CD4-positive, alpha-beta T cell (primary cell): Measurements from ENCODE around the gene SCAMP4. TPM values are rescaled to one million over a fixed set of nuclear protein-coding genes. Genes with fewer than 3 reads are reported as not detected.

Experiments
- ATAC-seq: fragments of 200-7000 bp; cut with Tn5 transposase; one replicate; pipeline ENCODE4 v1.10.0; 2022; ENCODE audit warnings: mild to moderate bottlenecking; ENCODE audit not compliant: poor library complexity
- CTCF ChIA-PET: fragments of 350-600 bp; sonication (Branson Sonifier 250); formaldehyde crosslinking; loops from one replicate; lab custom pipeline; 2021; ENCODE audit warnings: antibody characterized with exemption, inconsistent platforms; lab: Charles Lee
- POLR2A ChIA-PET: fragments of 350-600 bp; sonication (Branson Sonifier 250); formaldehyde crosslinking; loops from one replicate; lab custom pipeline; 2021; ENCODE audit warnings: antibody characterized with exemption, inconsistent platforms; lab: Charles Lee
- DNase-seq, 14 experiments: peaks; one replicate each; pipeline ENCODE4 v3.0.0-alpha.2; 2013 to 2020; ENCODE audit warnings: mixed read lengths in 2 of 14
- H3K27ac ChIP-seq, 2 donors: one replicate each; pipeline versions ENCODE4 v1.5.1 to v1.7.0; 2013; ENCODE audit warnings: low read length in 2 of 2, low read depth in 1 of 2, mild to moderate bottlenecking in 1 of 2
- H3K27me3 ChIP-seq, 2 experiments: 1 replicate in 1 of 2; 2 replicates in 1 of 2; pipeline versions ENCODE4 v1.6.1 to v1.7.0; 2013; ENCODE audit warnings: low read length in 2 of 2, control low read depth in 1 of 2, mild to moderate bottlenecking in 1 of 2, moderate library complexity in 1 of 2; ENCODE audit not compliant: insufficient read depth in 2 of 2, control insufficient read depth in 1 of 2
- H3K36me3 ChIP-seq: one replicate; pipeline ENCODE4 v1.6.1; 2013; ENCODE audit warnings: low read length, control low read depth; ENCODE audit not compliant: insufficient read depth
- H3K4me1 ChIP-seq: one replicate; pipeline ENCODE4 v1.6.1; 2013; ENCODE audit warnings: low read length, control low read depth; ENCODE audit not compliant: insufficient read depth
- H3K4me3 ChIP-seq: one replicate; pipeline ENCODE4 v1.5.1; 2013; ENCODE audit warnings: mild to moderate bottlenecking, low read length, moderate library complexity
- H3K9me3 ChIP-seq, 2 experiments: 1 replicate in 1 of 2; 2 replicates in 1 of 2; pipeline versions ENCODE4 v1.6.1 to v1.7.0; 2013; ENCODE audit warnings: low read length in 2 of 2, mild to moderate bottlenecking in 2 of 2, control low read depth in 1 of 2, moderate library complexity in 1 of 2; ENCODE audit not compliant: control insufficient read depth in 1 of 2, insufficient read depth in 1 of 2
- H3K27ac Mint-ChIP-seq: one replicate; pipeline ENCODE4 v1.8.0; 2020; ENCODE audit warnings: mixed read lengths
- H3K27me3 Mint-ChIP-seq: one replicate; pipeline ENCODE4 v1.8.0; 2021; ENCODE audit warnings: mixed read lengths
- H3K36me3 Mint-ChIP-seq: one replicate; pipeline ENCODE4 v1.8.0; 2021; ENCODE audit warnings: low read depth, mixed read lengths
- H3K4me1 Mint-ChIP-seq: one replicate; pipeline ENCODE4 v1.8.0; 2021; ENCODE audit warnings: low read depth, mixed read lengths
- H3K4me3 Mint-ChIP-seq: one replicate; pipeline ENCODE4 v1.8.0; 2020; ENCODE audit warnings: mild to moderate bottlenecking, mixed read lengths
- H3K9me3 Mint-ChIP-seq: one replicate; pipeline ENCODE4 v1.8.0; 2020; ENCODE audit warnings: mixed read lengths
- intact Hi-C, 2 experiments: fragments of 100-400 bp; cut with DNase I in 1 of 2; cut with micrococcal nuclease in 1 of 2; formaldehyde crosslinking; loops; one replicate each; pipeline versions ENCODE4 v1.15.1 to v1.9.0; 2023 to 2025; cut with DNase I, micrococcal nuclease
- total RNA-seq, 174 experiments: library from RNA in 2 of 174; stranded (reverse) in 2 of 174; gene quantifications; one replicate each; pipeline ENCODE4 v1.2.3 and lab custom pipeline; 2021 to 2026
- TF ChIP-seq, protein P1 (sequence below): fragments of 200-600 bp; IDR thresholded peaks from one replicate; pipeline ENCODE4 v1.8.0; 2022; ENCODE audit warnings: antibody characterized with exemption, mild to moderate bottlenecking

The SCAMP4 gene
- total RNA-seq, 2 experiments from 2014 or later, result 12.7 to 15.4 TPM

DNA sequence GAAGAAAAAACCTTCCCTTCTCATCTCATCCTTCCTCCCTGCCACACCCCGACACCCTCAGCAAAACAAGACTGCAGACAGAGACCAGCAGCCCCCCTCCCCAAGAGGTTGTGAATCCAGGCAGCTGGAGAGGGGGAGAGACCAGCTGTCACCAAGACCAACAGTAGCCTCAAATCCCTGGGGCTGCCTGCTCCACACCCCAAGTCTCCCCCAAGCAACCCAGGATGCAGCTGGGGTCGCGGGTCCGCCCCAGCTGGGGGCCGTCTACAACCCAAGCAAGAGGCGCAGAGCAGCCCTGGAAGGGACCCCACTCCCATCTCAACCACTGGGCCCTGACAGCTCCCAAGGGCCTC is 48.9 kb upstream of the SCAMP4 start:
- ATAC-seq, result no peak
- peaks cover 96% of the 10 kb centered on the region for H3K4me1 ChIP-seq
- peak overlapping the region; percentile 71 to 77 for H3K27ac ChIP-seq
- peak overlapping the region; percentile 61 for H3K4me3 ChIP-seq
- peak in 1 of 14 experiments; percentile 25 for DNase-seq
- peaks cover 64% of the 10 kb centered on the region for H3K4me1 Mint-ChIP-seq
- H3K9me3 Mint-ChIP-seq, result no peaks in the 10 kb centered on the region
- ChIA-PET CTCF (interaction anchor here (1.3 kb wide), 1 partner anchor 8 kb away, joined by 5 read pairs; no protein-coding TSS in a partner anchor), POLR2A (interaction anchor here (1.0 to 2.2 kb wide), 9 partner anchors 19 to 587 kb away, joined by 3 to 11 read pairs (median 5); partner anchors contain the start of genes ABHD17A and CIRBP)
- H3K27me3 ChIP-seq, result no peaks in the 10 kb centered on the region
- H3K4me3 Mint-ChIP-seq, result peak overlapping the region; percentile 91
- intact Hi-C loops, result no loop called here
- peak overlapping the region; percentile 96 for H3K27ac Mint-ChIP-seq
- TF ChIP-seq, protein P1, sequence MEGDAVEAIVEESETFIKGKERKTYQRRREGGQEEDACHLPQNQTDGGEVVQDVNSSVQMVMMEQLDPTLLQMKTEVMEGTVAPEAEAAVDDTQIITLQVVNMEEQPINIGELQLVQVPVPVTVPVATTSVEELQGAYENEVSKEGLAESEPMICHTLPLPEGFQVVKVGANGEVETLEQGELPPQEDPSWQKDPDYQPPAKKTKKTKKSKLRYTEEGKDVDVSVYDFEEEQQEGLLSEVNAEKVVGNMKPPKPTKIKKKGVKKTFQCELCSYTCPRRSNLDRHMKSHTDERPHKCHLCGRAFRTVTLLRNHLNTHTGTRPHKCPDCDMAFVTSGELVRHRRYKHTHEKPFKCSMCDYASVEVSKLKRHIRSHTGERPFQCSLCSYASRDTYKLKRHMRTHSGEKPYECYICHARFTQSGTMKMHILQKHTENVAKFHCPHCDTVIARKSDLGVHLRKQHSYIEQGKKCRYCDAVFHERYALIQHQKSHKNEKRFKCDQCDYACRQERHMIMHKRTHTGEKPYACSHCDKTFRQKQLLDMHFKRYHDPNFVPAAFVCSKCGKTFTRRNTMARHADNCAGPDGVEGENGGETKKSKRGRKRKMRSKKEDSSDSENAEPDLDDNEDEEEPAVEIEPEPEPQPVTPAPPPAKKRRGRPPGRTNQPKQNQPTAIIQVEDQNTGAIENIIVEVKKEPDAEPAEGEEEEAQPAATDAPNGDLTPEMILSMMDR, result no peak
- no peaks in the 10 kb centered on the region for H3K36me3 ChIP-seq
- H3K27me3 Mint-ChIP-seq, result no peaks in the 10 kb centered on the region
- no peaks in the 10 kb centered on the region for H3K9me3 ChIP-seq
- H3K36me3 Mint-ChIP-seq, result peaks cover 5% of the 10 kb centered on the region

- Mint-ChIP-seq H3K9me3 (no peaks in the 10 kb centered on the region), H3K36me3 (peaks cover 6% of the 10 kb centered on the region), H3K27ac (peak overlapping the region; percentile 96), H3K27me3 (no peaks in the 10 kb centered on the region), H3K4me1 (peaks cover 69% of the 10 kb centered on the region), H3K4me3 (peak overlapping the region; percentile 91)
- DNase-seq, result peak in 8 of 14 experiments; percentile 22 to 74 (median 39)
- Histone ChIP-seq H3K36me3 (no peaks in the 10 kb centered on the region), H3K27me3 (no peaks in the 10 kb centered on the region), H3K27ac (peak overlapping the region; percentile 71 to 77), H3K4me3 (peak overlapping the region; percentile 61), H3K4me1 (peaks cover 97% of the 10 kb centered on the region), H3K9me3 (no peaks in the 10 kb centered on the region)
- POLR2A ChIA-PET, result interaction anchor here (0.8 to 2.2 kb wide), 11 partner anchors 18 to 588 kb away, joined by 3 to 11 read pairs (median 5); partner anchors contain the start of genes ABHD17A and CIRBP
- ATAC-seq, result peak; percentile 11
- CTCF ChIA-PET, result interaction anchor here (0.9 to 1.3 kb wide), 2 partner anchors 8 kb away, joined by 3 to 5 read pairs; no protein-coding TSS in a partner anchor
- intact Hi-C loops, result no loop called here
- TF ChIP-seq, protein P1, result no peak
These were observed 48.2 kb upstream of the SCAMP4 start for GRCh38 chr19:1856698-1857603.

DNA sequence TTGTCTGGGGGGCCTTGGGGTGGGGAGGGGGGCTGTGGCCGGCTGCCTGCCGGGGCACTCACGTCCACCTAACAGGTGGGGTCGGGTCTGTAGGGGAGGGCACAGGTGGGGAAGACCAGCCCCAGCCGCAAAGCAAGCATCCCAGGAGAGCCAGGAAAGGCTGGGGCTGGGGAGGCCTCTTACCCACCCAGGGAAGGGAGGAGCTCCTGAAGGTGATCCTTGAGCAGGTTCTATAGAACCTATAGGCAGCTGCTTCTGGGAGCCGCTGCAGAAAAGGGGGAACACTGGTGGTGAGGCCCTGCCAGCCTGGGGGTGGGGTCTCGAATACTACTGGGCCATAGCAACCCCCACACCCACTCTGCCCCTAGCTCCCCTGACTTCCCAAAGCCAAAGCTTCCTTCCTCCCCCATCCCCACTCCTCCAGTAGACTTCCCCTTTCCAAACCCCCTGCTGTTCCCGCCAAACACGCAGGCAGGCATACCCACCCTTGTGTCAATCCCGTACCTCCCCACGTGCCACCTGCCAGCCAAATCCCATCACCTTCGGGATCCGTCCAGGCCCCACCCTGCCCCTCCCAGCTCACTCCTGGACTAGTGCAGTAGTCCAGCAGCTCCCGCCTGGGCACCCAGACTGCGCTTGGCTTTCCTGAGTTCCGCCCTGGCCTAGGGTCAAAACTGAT is 47.4 kb upstream of the SCAMP4 start:
- H3K4me3 ChIP-seq, result peak overlapping the region; percentile 61
- ChIA-PET CTCF (interaction anchor here (0.9 kb wide), 1 partner anchor 9 kb away, joined by 3 read pairs; no protein-coding TSS in a partner anchor), POLR2A (interaction anchor here (0.8 to 2.0 kb wide), 6 partner anchors 9 to 589 kb away, joined by 3 to 11 read pairs (median 4); partner anchors contain the start of genes ABHD17A and CIRBP)
- peaks cover 70% of the 10 kb centered on the region for H3K4me1 Mint-ChIP-seq
- DNase-seq (peak in 2 of 14 experiments; percentile 25 to 52), ATAC-seq (no peak)
- peak overlapping the region; percentile 37 to 77 for H3K27ac ChIP-seq
- H3K4me3 Mint-ChIP-seq, result peak overlapping the region; percentile 87
- H3K9me3 ChIP-seq, result no peaks in the 10 kb centered on the region
- peaks cover 13% of the 10 kb centered on the region for H3K36me3 Mint-ChIP-seq
- H3K27ac Mint-ChIP-seq, result peak overlapping the region; percentile 96
- H3K9me3 Mint-ChIP-seq, result no peaks in the 10 kb centered on the region
- peaks cover 94% of the 10 kb centered on the region for H3K4me1 ChIP-seq
- TF ChIP-seq, protein P1, result no peak
- intact Hi-C loops, result no loop called here
- no peaks in the 10 kb centered on the region for H3K36me3 ChIP-seq
- no peaks in the 10 kb centered on the region for H3K27me3 Mint-ChIP-seq
- H3K27me3 ChIP-seq, result no peaks in the 10 kb centered on the region
